Neural crest cell (in vitro differentiated cells): ENCODE measurements around the gene CCDC134. TPM values are rescaled to one million over a fixed set of nuclear protein-coding genes. Genes with fewer than 3 reads are reported as not detected.

Experiments used
- DNase-seq: peaks from one replicate; pipeline ENCODE4 v3.0.0; 2021; ENCODE audit warnings: low read depth, mixed read lengths, low spot score
- H3K27ac Mint-ChIP-seq: one replicate; pipeline ENCODE4 v1.8.0; 2021; ENCODE audit warnings: mild to moderate bottlenecking, mixed read lengths; ENCODE audit not compliant: unreplicated experiment
- H3K27me3 Mint-ChIP-seq: 2 replicates; pipeline ENCODE4 v1.8.0; 2021; ENCODE audit warnings: low read depth, mild to moderate bottlenecking, mixed read lengths
- H3K36me3 Mint-ChIP-seq: 2 replicates; pipeline ENCODE4 v1.8.0; 2021; ENCODE audit warnings: low read depth, mild to moderate bottlenecking, mixed read lengths
- H3K4me1 Mint-ChIP-seq: 2 replicates; pipeline ENCODE4 v1.8.0; 2021; ENCODE audit warnings: mixed read lengths
- H3K4me3 Mint-ChIP-seq: one replicate; pipeline ENCODE4 v1.8.0; 2021; ENCODE audit warnings: mild to moderate bottlenecking, mixed read lengths
- H3K9me3 Mint-ChIP-seq: 2 replicates; pipeline ENCODE4 v1.8.0; 2021; ENCODE audit warnings: mixed read lengths
- total RNA-seq: library from RNA; stranded (reverse); gene quantifications from 2 replicates; pipeline ENCODE4 v1.2.1, GENCODE V29; 2021
- TF ChIP-seq, protein P1 (sequence below): fragments of 200-600 bp; sonication (generic); conservative IDR thresholded peaks from 2 replicates; pipeline ENCODE4 v1.5.0; 2021; ENCODE audit warnings: antibody characterized with exemption, mild to moderate bottlenecking

The CCDC134 gene
- total RNA-seq, 1 donor from 2014 or later, result 23.0 TPM

DNA sequence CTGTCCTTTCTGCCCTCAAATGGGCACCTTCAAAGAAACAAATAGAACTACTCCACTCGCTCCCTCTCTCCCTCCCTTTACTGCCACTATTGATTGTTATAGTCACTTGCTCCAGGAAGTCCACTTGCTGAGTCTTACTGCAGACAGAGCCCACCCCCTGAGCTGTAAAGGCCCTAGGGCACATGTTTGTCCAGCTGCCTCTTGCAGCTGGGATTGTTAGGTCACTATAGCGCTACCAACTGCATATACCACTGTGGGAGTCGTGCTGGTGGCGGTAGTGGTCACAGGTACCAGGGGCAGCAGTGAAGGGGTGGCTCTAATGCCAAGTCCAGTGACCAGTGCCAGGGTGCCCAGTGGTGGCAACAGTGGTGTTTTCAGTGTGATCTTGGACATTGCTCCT, 28.0 kb downstream of the CCDC134 start:
- Mint-ChIP-seq H3K4me3 (peak overlapping the region; percentile 6), H3K9me3 (no peaks in the 10 kb centered on the region), H3K4me1 (peaks cover 67% of the 10 kb centered on the region), H3K27ac (peak overlapping the region; percentile 73), H3K36me3 (peaks cover 12% of the 10 kb centered on the region), H3K27me3 (peaks cover 3% of the 10 kb centered on the region)
- TF ChIP-seq, protein P1, sequence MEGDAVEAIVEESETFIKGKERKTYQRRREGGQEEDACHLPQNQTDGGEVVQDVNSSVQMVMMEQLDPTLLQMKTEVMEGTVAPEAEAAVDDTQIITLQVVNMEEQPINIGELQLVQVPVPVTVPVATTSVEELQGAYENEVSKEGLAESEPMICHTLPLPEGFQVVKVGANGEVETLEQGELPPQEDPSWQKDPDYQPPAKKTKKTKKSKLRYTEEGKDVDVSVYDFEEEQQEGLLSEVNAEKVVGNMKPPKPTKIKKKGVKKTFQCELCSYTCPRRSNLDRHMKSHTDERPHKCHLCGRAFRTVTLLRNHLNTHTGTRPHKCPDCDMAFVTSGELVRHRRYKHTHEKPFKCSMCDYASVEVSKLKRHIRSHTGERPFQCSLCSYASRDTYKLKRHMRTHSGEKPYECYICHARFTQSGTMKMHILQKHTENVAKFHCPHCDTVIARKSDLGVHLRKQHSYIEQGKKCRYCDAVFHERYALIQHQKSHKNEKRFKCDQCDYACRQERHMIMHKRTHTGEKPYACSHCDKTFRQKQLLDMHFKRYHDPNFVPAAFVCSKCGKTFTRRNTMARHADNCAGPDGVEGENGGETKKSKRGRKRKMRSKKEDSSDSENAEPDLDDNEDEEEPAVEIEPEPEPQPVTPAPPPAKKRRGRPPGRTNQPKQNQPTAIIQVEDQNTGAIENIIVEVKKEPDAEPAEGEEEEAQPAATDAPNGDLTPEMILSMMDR, result no peak
- no peak for DNase-seq

DNA sequence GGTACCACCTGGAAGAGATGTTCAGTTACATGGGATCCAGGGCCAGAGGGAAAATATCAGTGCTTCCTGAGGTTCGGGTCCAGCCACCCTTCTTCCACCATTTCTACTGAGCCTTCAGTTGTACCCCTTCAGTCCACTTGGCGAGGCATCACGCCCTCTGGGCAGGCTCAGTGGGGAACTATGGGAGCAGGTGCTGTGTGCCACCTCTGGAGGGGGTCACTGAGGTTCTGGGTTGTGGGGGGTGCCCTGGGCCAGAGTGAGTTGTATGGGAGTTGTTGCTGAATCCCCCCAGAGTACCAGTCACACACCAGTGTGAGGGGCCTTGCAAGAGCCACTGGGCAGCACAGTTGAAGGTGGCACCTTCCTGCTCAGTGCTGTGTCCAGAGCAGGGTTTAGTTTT, 29.7 kb downstream of the CCDC134 start:
- H3K27me3 Mint-ChIP-seq, result peaks cover 3% of the 10 kb centered on the region
- H3K4me3 Mint-ChIP-seq, result peak overlapping the region; percentile 72
- no peak overlapping the region for H3K27ac Mint-ChIP-seq
- no peak for DNase-seq
- H3K4me1 Mint-ChIP-seq, result peaks cover 62% of the 10 kb centered on the region
- TF ChIP-seq, protein P1, result no peak
- H3K36me3 Mint-ChIP-seq, result peaks cover 16% of the 10 kb centered on the region
- no peaks in the 10 kb centered on the region for H3K9me3 Mint-ChIP-seq

DNA sequence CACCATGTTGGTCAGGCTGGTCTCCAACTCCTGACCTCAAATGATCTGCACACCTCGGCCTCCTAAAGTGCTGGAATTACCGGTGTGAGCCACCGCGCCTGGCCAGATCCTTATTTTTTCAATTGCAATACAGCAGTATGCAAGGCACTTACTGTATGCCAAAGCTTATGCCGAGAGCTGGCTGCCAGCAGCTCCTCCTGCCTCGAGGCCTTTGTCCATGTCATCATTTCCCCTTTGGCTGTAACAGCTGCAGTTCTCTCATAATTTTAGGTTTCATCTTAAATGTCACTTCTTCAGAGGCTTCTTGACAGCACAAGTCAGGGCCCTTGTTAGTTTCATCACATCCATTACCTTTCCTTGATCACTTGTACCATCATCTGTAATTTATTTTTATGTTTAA, 30.9 kb downstream of the CCDC134 start:
- Mint-ChIP-seq H3K4me3 (peak overlapping the region; percentile 93), H3K4me1 (peaks cover 63% of the 10 kb centered on the region), H3K36me3 (peaks cover 24% of the 10 kb centered on the region), H3K27ac (peak overlapping the region; percentile 35), H3K9me3 (no peaks in the 10 kb centered on the region), H3K27me3 (peaks cover 3% of the 10 kb centered on the region)
- no peak for DNase-seq
- TF ChIP-seq, protein P1, result no peak

DNA sequence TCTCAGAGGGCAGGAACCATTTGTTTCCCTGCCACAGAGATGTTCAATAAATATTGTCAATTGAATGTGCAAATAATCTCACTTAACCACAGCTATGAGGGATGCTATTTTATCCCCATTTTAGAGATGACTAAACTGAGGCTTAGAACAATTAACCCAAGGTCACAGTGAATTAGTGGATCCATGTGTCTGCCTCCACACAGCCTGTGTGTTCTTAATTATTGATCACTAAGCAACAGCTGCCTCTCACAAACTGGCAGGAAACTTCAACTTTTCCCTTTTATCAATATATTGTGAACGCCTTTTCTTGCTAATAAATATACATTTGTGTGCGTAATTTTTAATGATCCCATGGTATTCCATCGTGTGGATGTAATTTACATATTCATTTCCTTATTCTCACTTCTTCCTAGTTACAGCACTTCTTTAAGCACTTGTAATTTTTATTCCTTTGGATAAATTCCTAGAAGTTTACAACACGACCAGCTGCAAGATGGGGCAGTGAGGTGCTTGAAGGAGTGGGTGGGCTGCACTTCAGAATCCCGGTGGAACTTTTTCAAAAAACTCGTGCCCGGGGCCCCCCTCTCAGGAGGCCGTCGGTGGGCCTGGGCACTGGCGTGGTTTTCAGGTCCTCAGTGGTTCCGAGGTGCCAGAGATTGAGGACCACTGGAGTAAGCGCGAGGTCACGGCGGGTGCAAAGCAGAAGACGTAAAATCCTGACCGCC, 31.5 kb downstream of the CCDC134 start:
- TF ChIP-seq, protein P1, result no peak

DNA sequence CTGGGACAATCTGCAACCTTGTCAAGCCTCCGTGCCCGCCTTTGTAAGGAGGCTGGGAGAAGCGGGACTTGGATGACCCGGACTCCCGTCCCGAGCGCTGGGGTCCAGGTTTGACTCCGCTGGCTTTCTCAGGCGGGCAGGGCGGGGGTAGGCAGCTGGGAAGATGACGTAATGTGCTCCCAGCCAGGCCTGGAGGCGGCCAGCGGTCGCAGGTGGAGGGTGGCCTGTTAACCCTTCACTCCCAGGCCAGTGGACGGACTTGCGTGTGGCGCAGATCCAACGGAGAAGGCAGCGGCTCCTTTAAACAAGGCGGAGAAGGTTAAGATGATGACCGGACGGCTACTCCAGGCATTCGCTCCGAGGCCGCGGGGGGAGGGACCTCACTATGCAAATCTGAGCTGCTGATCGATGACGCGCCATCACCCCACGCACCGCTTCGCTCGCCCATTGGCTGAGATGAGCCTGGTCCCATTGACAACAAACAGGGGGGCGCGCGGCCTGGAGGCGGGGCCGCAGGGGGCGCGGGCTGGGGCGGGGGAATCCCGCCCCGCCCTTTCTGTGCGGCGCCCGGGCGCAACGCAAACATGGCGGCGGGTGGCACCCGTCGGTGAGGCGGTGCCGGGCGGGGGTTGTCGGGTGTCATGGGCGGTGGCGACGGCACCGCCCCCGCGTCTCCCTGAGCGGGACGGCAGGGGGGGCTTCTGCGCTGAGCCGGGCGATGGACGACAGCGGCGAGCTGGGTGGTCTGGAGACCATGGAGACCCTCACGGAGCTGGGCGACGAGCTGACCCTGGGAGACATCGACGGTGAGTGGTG, 32.3 kb downstream of the CCDC134 start, which contains the start of gene SREBF2:
TSS of gene SREBF2 (plus strand) at position 553 of the 816 bp plus-strand sequence. CDS start at position 719, 166 bp downstream.
- TF ChIP-seq, protein P1, result no peak
- peak within 1 kb of the TSS; percentile 99 for H3K4me3 Mint-ChIP-seq
- peak; percentile 99 for DNase-seq
- H3K36me3 Mint-ChIP-seq, result peaks cover 30% of the 10 kb centered on the region
- H3K27me3 Mint-ChIP-seq, result peaks cover 3% of the 10 kb centered on the region
- no peaks in the 10 kb centered on the region for H3K9me3 Mint-ChIP-seq
- H3K27ac Mint-ChIP-seq, result peak within 1 kb of the TSS; percentile 98
- peaks cover 58% of the 10 kb centered on the region for H3K4me1 Mint-ChIP-seq

More for the DNA sequence above, 31.5 kb downstream of the CCDC134 start:
- Mint-ChIP-seq H3K4me1 (peaks cover 63% of the 10 kb centered on the region), H3K36me3 (peaks cover 30% of the 10 kb centered on the region), H3K4me3 (peak overlapping the region; percentile 93), H3K27ac (peak overlapping the region; percentile 98), H3K9me3 (no peaks in the 10 kb centered on the region), H3K27me3 (peaks cover 3% of the 10 kb centered on the region)
- no peak for DNase-seq
